ENCODE results near the gene RABGAP1L. TPM values are rescaled to one million over a fixed set of nuclear protein-coding genes. Genes with fewer than 3 reads are reported as not detected.

RABGAP1L gene
- total and polyA plus RNA-seq, 10 donors, result 30.3 to 125 (median 77.7) TPM

DNA sequence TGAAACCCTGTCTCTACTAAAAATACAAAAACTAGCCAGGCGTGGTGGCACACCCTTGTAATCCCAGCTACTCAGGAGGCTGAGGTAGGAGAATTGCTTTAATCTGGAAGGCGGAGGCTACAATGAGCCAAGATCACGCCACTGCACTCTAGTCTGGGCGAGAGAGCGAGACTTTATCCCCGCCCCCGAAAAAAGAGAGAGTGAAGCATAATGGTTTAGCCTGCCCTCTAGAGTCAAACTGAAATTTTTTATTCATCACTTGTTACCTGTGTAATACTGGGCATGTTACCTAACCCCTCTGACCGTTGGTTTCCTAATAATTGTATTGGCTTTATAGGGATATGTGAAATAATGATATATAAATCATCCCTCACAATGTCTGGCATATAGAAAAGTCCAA lies 307.3 kb downstream of the RABGAP1L start:
- Histone ChIP-seq H3K27me3 (replicated peaks in 1 of 7) (no peaks in the 10 kb centered on the region), H3K9me3 (peaks cover 0 to 5% (median 0%) of the 10 kb centered on the region in 8 donors), H3K4me3 (no peak overlapping the region), H3K36me3 (peaks cover 0 to under 1% (median 0%) of the 10 kb centered on the region in 6 donors), H3K4me1 (no peaks in the 10 kb centered on the region), H3K27ac (no peak overlapping the region)
- no peak for TF ChIP-seq POLR2AphosphoS5 (IDR thresholded peaks at IDR 0.05)
- TF ChIP-seq, protein P1, sequence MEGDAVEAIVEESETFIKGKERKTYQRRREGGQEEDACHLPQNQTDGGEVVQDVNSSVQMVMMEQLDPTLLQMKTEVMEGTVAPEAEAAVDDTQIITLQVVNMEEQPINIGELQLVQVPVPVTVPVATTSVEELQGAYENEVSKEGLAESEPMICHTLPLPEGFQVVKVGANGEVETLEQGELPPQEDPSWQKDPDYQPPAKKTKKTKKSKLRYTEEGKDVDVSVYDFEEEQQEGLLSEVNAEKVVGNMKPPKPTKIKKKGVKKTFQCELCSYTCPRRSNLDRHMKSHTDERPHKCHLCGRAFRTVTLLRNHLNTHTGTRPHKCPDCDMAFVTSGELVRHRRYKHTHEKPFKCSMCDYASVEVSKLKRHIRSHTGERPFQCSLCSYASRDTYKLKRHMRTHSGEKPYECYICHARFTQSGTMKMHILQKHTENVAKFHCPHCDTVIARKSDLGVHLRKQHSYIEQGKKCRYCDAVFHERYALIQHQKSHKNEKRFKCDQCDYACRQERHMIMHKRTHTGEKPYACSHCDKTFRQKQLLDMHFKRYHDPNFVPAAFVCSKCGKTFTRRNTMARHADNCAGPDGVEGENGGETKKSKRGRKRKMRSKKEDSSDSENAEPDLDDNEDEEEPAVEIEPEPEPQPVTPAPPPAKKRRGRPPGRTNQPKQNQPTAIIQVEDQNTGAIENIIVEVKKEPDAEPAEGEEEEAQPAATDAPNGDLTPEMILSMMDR (IDR thresholded peaks at IDR 0.05 in 8 of 11, conservative IDR thresholded peaks at IDR 0.05 in 3 of 11), result no peak
- TF ChIP-seq POLR2A (IDR thresholded peaks at IDR 0.05), result no peak
- DNase-seq, result no peak
- intact Hi-C loops (cut with DNase I; ENCODE audit: low total_unique reads), result no loop called here
- WGBS, 5 donors, result 92 to 98% (median 96%) methylated on average over 8 of the region's 8 CpGs

DNA sequence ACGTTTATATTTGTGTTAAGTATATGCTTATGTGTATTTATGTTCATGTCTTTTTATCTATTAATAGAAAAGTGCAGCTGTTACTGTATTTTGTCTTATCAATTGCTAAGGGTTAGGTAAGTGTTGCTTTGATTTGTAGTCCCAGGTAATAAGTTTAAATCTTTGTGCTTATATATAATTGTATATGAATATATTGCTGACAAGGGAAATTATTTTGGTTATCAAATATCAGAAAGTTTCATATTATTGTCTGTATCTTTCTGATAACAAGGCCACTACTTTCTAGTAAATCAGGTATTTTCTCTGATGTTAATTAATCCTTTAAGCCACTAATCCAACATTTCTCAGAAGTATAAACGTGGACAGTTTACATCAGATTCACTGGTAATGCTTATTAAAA lies 309.7 kb downstream of the RABGAP1L start:
- TF ChIP-seq, protein P1 (IDR thresholded peaks at IDR 0.05 in 8 of 11, conservative IDR thresholded peaks at IDR 0.05 in 3 of 11), result no peak
- TF ChIP-seq POLR2A (IDR thresholded peaks at IDR 0.05) (no peak), POLR2AphosphoS5 (IDR thresholded peaks at IDR 0.05) (no peak)
- Histone ChIP-seq H3K4me1 (no peaks in the 10 kb centered on the region), H3K27ac (no peak overlapping the region), H3K4me3 (no peak overlapping the region), H3K27me3 (replicated peaks in 1 of 7) (no peaks in the 10 kb centered on the region), H3K36me3 (peaks cover 0 to 7% (median 0%) of the 10 kb centered on the region in 6 donors), H3K9me3 (no peaks in the 10 kb centered on the region)
- WGBS, 5 donors, result 83 to 91% (median 87%) methylated on average over 2 of the region's 2 CpGs
- no peak for DNase-seq
- intact Hi-C loops (cut with DNase I; ENCODE audit: low total_unique reads), result no loop called here

DNA sequence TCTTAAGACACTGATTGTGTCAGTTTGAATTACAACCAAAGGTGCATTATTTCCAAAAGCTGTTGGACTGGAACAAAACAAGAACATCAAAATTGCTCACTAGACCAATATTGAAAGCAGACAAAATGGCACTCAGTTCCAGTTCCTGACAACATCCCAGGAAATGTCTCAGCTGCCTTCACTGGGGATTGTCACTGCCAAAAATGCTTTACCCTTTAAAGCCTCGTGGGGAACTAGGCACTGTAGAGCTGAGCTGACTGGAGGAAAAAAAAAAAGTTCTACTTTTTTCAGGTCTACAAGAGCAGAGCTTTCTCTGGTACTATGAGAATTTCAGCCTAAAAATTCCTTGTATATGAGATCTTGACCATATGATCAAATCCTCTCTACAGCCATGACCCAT lies 310.4 kb downstream of the RABGAP1L start:
- no peaks in the 10 kb centered on the region for H3K27me3 ChIP-seq (replicated peaks in 1 of 7)
- intact Hi-C loops (cut with DNase I; ENCODE audit: low total_unique reads), result no loop called here
- H3K27ac ChIP-seq, result no peak overlapping the region
- no peaks in the 10 kb centered on the region for H3K9me3 ChIP-seq
- peaks cover 0 to 7% (median 0%) of the 10 kb centered on the region in 6 donors for H3K36me3 ChIP-seq
- 33 to 81% (median 65%) methylated on average over 1 of the region's 1 CpG for WGBS, 5 donors
- no peak for DNase-seq
- no peaks in the 10 kb centered on the region for H3K4me1 ChIP-seq
- no peak for TF ChIP-seq POLR2AphosphoS5 (IDR thresholded peaks at IDR 0.05)
- TF ChIP-seq, protein P1 (IDR thresholded peaks at IDR 0.05 in 8 of 11, conservative IDR thresholded peaks at IDR 0.05 in 3 of 11), result no peak
- TF ChIP-seq POLR2A (IDR thresholded peaks at IDR 0.05), result no peak
- no peak overlapping the region for H3K4me3 ChIP-seq

DNA sequence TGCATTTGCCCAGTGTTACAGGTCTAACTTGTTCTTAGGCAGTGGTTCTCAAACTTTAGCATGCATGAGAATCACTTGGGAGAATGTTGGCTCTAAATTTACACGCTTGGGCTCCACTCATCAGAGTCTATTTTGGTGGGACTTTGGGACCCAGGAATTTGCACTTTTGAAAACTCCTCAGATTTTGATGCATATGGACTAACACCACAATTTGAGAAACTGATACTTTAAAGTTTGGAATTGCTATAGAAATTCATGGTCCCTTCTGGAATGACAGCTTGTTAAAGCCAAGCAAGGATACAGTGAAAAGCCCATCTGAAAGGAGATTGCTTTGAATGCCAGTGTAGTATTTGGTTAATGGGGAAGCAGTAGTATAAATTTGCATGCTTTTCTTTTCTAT lies 320.0 kb downstream of the RABGAP1L start:
- intact Hi-C loops (cut with DNase I; ENCODE audit: low total_unique reads), result no loop called here
- Histone ChIP-seq H3K27ac (no peak overlapping the region), H3K9me3 (no peaks in the 10 kb centered on the region), H3K27me3 (replicated peaks in 1 of 7) (no peaks in the 10 kb centered on the region), H3K36me3 (no peaks in the 10 kb centered on the region), H3K4me1 (no peaks in the 10 kb centered on the region), H3K4me3 (no peak overlapping the region)
- 93 to 100% (median 97%) methylated on average over 1 of the region's 1 CpG for WGBS, 5 donors
- TF ChIP-seq POLR2A (IDR thresholded peaks at IDR 0.05), result no peak
- TF ChIP-seq, protein P1 (IDR thresholded peaks at IDR 0.05 in 8 of 11, conservative IDR thresholded peaks at IDR 0.05 in 3 of 11), result no peak
- TF ChIP-seq POLR2AphosphoS5 (IDR thresholded peaks at IDR 0.05), result no peak
- DNase-seq, result no peak

Data from spleen (tissue), 11 donors.